Measurements from ENCODE around the gene PCBP3. TPM values are rescaled to one million over a fixed set of nuclear protein-coding genes. Genes with fewer than 3 reads are reported as not detected.
A peak's percentile ranks its signal among the peaks of the same experiment; 100 is the strongest.

Gene PCBP3
- total and polyA plus RNA-seq, 5 experiments from 2014 or later: 0.47 to 2.3 (median 0.95) TPM; not detected in 1

- Mint-ChIP-seq H3K27ac (peak overlapping the region in 2 of 10 donors; percentile 5 to 47), H3K27me3 (peaks cover 0 to 3% (median 0%) of the 10 kb centered on the region in 5 donors), H3K36me3 (no peaks in the 10 kb centered on the region), H3K4me3 (no peak overlapping the region), H3K9me3 (no peaks in the 10 kb centered on the region), H3K4me1 (peaks cover 0 to 2% (median 0%) of the 10 kb centered on the region in 4 donors)
- POLR2A ChIA-PET: no interaction called here
- DNase-seq (no peak), ATAC-seq (no peak)
Measured at GRCh38 chr21:45726438-45726837, 82.9 kb downstream of the PCBP3 start.

- POLR2A ChIA-PET: no interaction called here
- Mint-ChIP-seq H3K27me3 (no peaks in the 10 kb centered on the region), H3K4me1 (peaks cover 0 to 2% (median 0%) of the 10 kb centered on the region in 4 donors), H3K36me3 (no peaks in the 10 kb centered on the region), H3K27ac (peak overlapping the region in 4 of 10 donors; percentile 0 to 45 (median 26)), H3K9me3 (peaks cover 0 to 4% (median 0%) of the 10 kb centered on the region in 9 donors), H3K4me3 (no peak overlapping the region)
- ATAC-seq (no peak), DNase-seq (no peak)
Measured at GRCh38 chr21:45727390-45727789, 83.9 kb downstream of the PCBP3 start.

- POLR2A ChIA-PET: no interaction called here
- ATAC-seq: no peak
- peaks cover 0 to 18% (median 2%) of the 10 kb centered on the region in 4 donors for H3K4me1 Mint-ChIP-seq
Measured at GRCh38 chr21:45735259-45736000, 91.9 kb downstream of the PCBP3 start.

GRCh38 chr21:45736042-45736689 is 92.6 kb downstream of the PCBP3 start:
- Mint-ChIP-seq H3K4me1 (peaks cover 0 to 18% (median 2%) of the 10 kb centered on the region in 4 donors), H3K9me3 (peaks cover 0 to 5% (median 0%) of the 10 kb centered on the region in 9 donors), H3K36me3 (peaks cover 0 to 3% (median 0%) of the 10 kb centered on the region in 3 donors), H3K4me3 (no peak overlapping the region), H3K27me3 (peaks cover 0 to 5% (median 1%) of the 10 kb centered on the region in 5 donors), H3K27ac (peak overlapping the region in 4 of 10 donors; percentile 36 to 83 (median 46))
- POLR2A ChIA-PET: no interaction called here
- no peak for ATAC-seq
- no peak for DNase-seq

More at GRCh38 chr21:45735259-45736000, 91.9 kb downstream of the PCBP3 start:
- Mint-ChIP-seq H3K27me3 (peaks cover 0 to 5% (median 1%) of the 10 kb centered on the region in 5 donors), H3K4me3 (no peak overlapping the region), H3K9me3 (peaks cover 0 to 5% (median 0%) of the 10 kb centered on the region in 9 donors), H3K27ac (peak overlapping the region in 1 of 10 donors; percentile 56), H3K36me3 (peaks cover 0 to 3% (median 0%) of the 10 kb centered on the region in 3 donors)
- no peak for DNase-seq

GRCh38 chr21:45736690-45737484 is 93.4 kb downstream of the PCBP3 start:
- peaks cover 0 to 19% (median 2%) of the 10 kb centered on the region in 4 donors for H3K4me1 Mint-ChIP-seq
- POLR2A ChIA-PET: no interaction called here
- peaks cover 0 to 5% (median 1%) of the 10 kb centered on the region in 5 donors for H3K27me3 Mint-ChIP-seq
- H3K9me3 Mint-ChIP-seq: peaks cover 0 to 5% (median 0%) of the 10 kb centered on the region in 9 donors
- H3K36me3 Mint-ChIP-seq: peaks cover 0 to 3% (median 0%) of the 10 kb centered on the region in 3 donors
- peak overlapping the region in 1 of 10 donors; percentile 3 for H3K4me3 Mint-ChIP-seq
- no peak for DNase-seq
- no peak for ATAC-seq
- peak overlapping the region in 5 of 10 donors; percentile 13 to 83 (median 64) for H3K27ac Mint-ChIP-seq

GRCh38 chr21:45737485-45738166 is 94.1 kb downstream of the PCBP3 start:
- peaks cover 0 to 23% (median 4%) of the 10 kb centered on the region in 4 donors for H3K4me1 Mint-ChIP-seq
- H3K27ac Mint-ChIP-seq: peak overlapping the region in 3 of 10 donors; percentile 51 to 77 (median 73)
- DNase-seq (no peak), ATAC-seq (no peak)
- H3K27me3 Mint-ChIP-seq: peaks cover 0 to 5% (median 1%) of the 10 kb centered on the region in 5 donors
- peak overlapping the region in 1 of 10 donors; percentile 58 for H3K4me3 Mint-ChIP-seq
- peaks cover 0 to 5% (median 0%) of the 10 kb centered on the region in 9 donors for H3K9me3 Mint-ChIP-seq
- POLR2A ChIA-PET: no interaction called here
- H3K36me3 Mint-ChIP-seq: peaks cover 0 to 3% (median 0%) of the 10 kb centered on the region in 3 donors

- H3K27ac Mint-ChIP-seq: no peak overlapping the region
- no peak overlapping the region for H3K4me3 Mint-ChIP-seq
- ATAC-seq (peak; percentile 87 to 91), DNase-seq (peak in 8 of 10 donors; percentile 15 to 73 (median 34))
- H3K36me3 Mint-ChIP-seq: peaks cover 0 to 3% (median 0%) of the 10 kb centered on the region in 3 donors
- peaks cover 0 to 4% (median 0%) of the 10 kb centered on the region in 5 donors for H3K27me3 Mint-ChIP-seq
- H3K4me1 Mint-ChIP-seq: peaks cover 0 to 23% (median 4%) of the 10 kb centered on the region in 4 donors
- POLR2A ChIA-PET: interaction anchor here (0.9 kb wide), 1 partner anchor 27 kb away, joined by 3 read pairs; no protein-coding TSS in a partner anchor
- H3K9me3 Mint-ChIP-seq: no peaks in the 10 kb centered on the region
Measured at GRCh38 chr21:45739218-45740087, 95.9 kb downstream of the PCBP3 start.

GRCh38 chr21:45740088-45740440 is 96.5 kb downstream of the PCBP3 start:
- Mint-ChIP-seq H3K4me3 (no peak overlapping the region), H3K36me3 (no peaks in the 10 kb centered on the region), H3K27me3 (peaks cover 0 to 2% (median 0%) of the 10 kb centered on the region in 5 donors), H3K9me3 (no peaks in the 10 kb centered on the region), H3K4me1 (peaks cover 0 to 23% (median 3%) of the 10 kb centered on the region in 4 donors), H3K27ac (no peak overlapping the region)
- no peak for ATAC-seq
- POLR2A ChIA-PET: interaction anchor here (0.9 kb wide), 1 partner anchor 26 kb away, joined by 3 read pairs; no protein-coding TSS in a partner anchor
- DNase-seq: no peak

GRCh38 chr21:45740491-45741357 is 97.2 kb downstream of the PCBP3 start:
- no peak overlapping the region for H3K4me3 Mint-ChIP-seq
- no peak for DNase-seq
- no peak for ATAC-seq
- peaks cover 0 to 23% (median 5%) of the 10 kb centered on the region in 4 donors for H3K4me1 Mint-ChIP-seq
- no peaks in the 10 kb centered on the region for H3K27me3 Mint-ChIP-seq
- peaks cover 0 to 2% (median 0%) of the 10 kb centered on the region in 3 donors for H3K36me3 Mint-ChIP-seq
- no peaks in the 10 kb centered on the region for H3K9me3 Mint-ChIP-seq
- no peak overlapping the region for H3K27ac Mint-ChIP-seq
- POLR2A ChIA-PET: interaction anchor here (0.9 kb wide), 1 partner anchor 26 kb away, joined by 3 read pairs; no protein-coding TSS in a partner anchor

GRCh38 chr21:45741691-45742090 is 98.2 kb downstream of the PCBP3 start:
- no peak overlapping the region for H3K4me3 Mint-ChIP-seq
- POLR2A ChIA-PET: no interaction called here
- peaks cover 0 to 2% (median 0%) of the 10 kb centered on the region in 3 donors for H3K36me3 Mint-ChIP-seq
- ATAC-seq (no peak), DNase-seq (no peak)
- H3K27ac Mint-ChIP-seq: peak overlapping the region in 4 of 10 donors; percentile 1 to 79 (median 56)
- no peaks in the 10 kb centered on the region for H3K9me3 Mint-ChIP-seq
- H3K4me1 Mint-ChIP-seq: peaks cover 0 to 20% (median 5%) of the 10 kb centered on the region in 4 donors
- H3K27me3 Mint-ChIP-seq: no peaks in the 10 kb centered on the region

Measured in naive thymus-derived CD8-positive, alpha-beta T cell (primary cell).